ENCODE measurements around the gene TEX22. TPM values are rescaled to one million over a fixed set of nuclear protein-coding genes. Genes with fewer than 3 reads are reported as not detected.

The TEX22 gene
- total RNA-seq, 1 experiment from 2014 or later: 2.6 TPM

GRCh38 chr14:105379946-105380345 lies 18.4 kb upstream of the TEX22 start:
- H2AFZ ChIP-seq: no peak overlapping the region
- H3K27ac ChIP-seq: no peak overlapping the region
- H3F3A ChIP-seq (ENCODE audit: insufficient read depth, low read depth): no peaks in the 10 kb centered on the region
- no peak overlapping the region for H3K4me3 ChIP-seq
- H3K9me2 ChIP-seq (ENCODE audit: insufficient read depth): no peaks in the 10 kb centered on the region
- DNase-seq: no peak
- BruUV-seq (replicated peaks): no TSS peak
- H3K27me3 ChIP-seq (ENCODE audit: insufficient read depth, low read depth): no peaks in the 10 kb centered on the region
- H3K79me2 ChIP-seq (ENCODE audit: low read depth): no peaks in the 10 kb centered on the region
- TF ChIP-seq CTCF (conservative IDR thresholded peaks at IDR 0.05) (no peak), EZH2 (IDR thresholded peaks at IDR 0.05; ENCODE audit: low read depth) (no peak)
- intact Hi-C loops (cut with micrococcal nuclease; ENCODE audit: unreplicated experiment): no loop called here
- CTCF ChIA-PET: no interaction called here
- H3K9me3 ChIP-seq (ENCODE audit: insufficient read depth, low read depth): no peaks in the 10 kb centered on the region
- no peaks in the 10 kb centered on the region for H3K36me3 ChIP-seq (ENCODE audit: low read depth)
- no peaks in the 10 kb centered on the region for H3K4me1 ChIP-seq (replicated peaks; ENCODE audit: insufficient read depth)
- no peak overlapping the region for H3K4me2 ChIP-seq
- POLR2A ChIA-PET (ENCODE audit: unreplicated experiment): no interaction called here
- H4K20me1 ChIP-seq (ENCODE audit: insufficient read depth): no peaks in the 10 kb centered on the region

- intact Hi-C loops (cut with micrococcal nuclease; ENCODE audit: unreplicated experiment): no loop called here
- ChIA-PET CTCF (no interaction called here), POLR2A (ENCODE audit: unreplicated experiment) (no interaction called here)
- no peak overlapping the region for H2AFZ ChIP-seq
- no peak for DNase-seq
- no peaks in the 10 kb centered on the region for H3K9me2 ChIP-seq (ENCODE audit: insufficient read depth)
- H3K4me1 ChIP-seq (replicated peaks; ENCODE audit: insufficient read depth): no peaks in the 10 kb centered on the region
- H3K9me3 ChIP-seq (ENCODE audit: insufficient read depth, low read depth): no peaks in the 10 kb centered on the region
- H3K36me3 ChIP-seq (ENCODE audit: low read depth): no peaks in the 10 kb centered on the region
- no peaks in the 10 kb centered on the region for H3K27me3 ChIP-seq (ENCODE audit: insufficient read depth, low read depth)
- H3K79me2 ChIP-seq (ENCODE audit: low read depth): no peaks in the 10 kb centered on the region
- BruUV-seq (replicated peaks): no TSS peak
- H3K4me2 ChIP-seq: no peak overlapping the region
- H4K20me1 ChIP-seq (ENCODE audit: insufficient read depth): no peaks in the 10 kb centered on the region
- H3F3A ChIP-seq (ENCODE audit: insufficient read depth, low read depth): no peaks in the 10 kb centered on the region
- no peak overlapping the region for H3K27ac ChIP-seq
- TF ChIP-seq CTCF (conservative IDR thresholded peaks at IDR 0.05) (no peak), EZH2 (IDR thresholded peaks at IDR 0.05; ENCODE audit: low read depth) (no peak)
- H3K4me3 ChIP-seq: no peak overlapping the region
These were observed 17.6 kb upstream of the TEX22 start for GRCh38 chr14:105380756-105381155.

- POLR2A ChIA-PET (ENCODE audit: unreplicated experiment): no interaction called here
- H3K79me2 ChIP-seq (ENCODE audit: low read depth): no peaks in the 10 kb centered on the region
- no peak overlapping the region for H3K4me3 ChIP-seq
- H3K9me3 ChIP-seq (ENCODE audit: insufficient read depth, low read depth): no peaks in the 10 kb centered on the region
- no peaks in the 10 kb centered on the region for H3K4me1 ChIP-seq (replicated peaks; ENCODE audit: insufficient read depth)
- H3F3A ChIP-seq (ENCODE audit: insufficient read depth, low read depth): no peaks in the 10 kb centered on the region
- TF ChIP-seq CTCF (conservative IDR thresholded peaks at IDR 0.05) (no peak), EZH2 (IDR thresholded peaks at IDR 0.05; ENCODE audit: low read depth) (no peak)
- H3K27me3 ChIP-seq (ENCODE audit: insufficient read depth, low read depth): no peaks in the 10 kb centered on the region
- no TSS peak for BruUV-seq (replicated peaks)
- no peak overlapping the region for H2AFZ ChIP-seq
- H3K27ac ChIP-seq: no peak overlapping the region
- intact Hi-C loops (cut with micrococcal nuclease; ENCODE audit: unreplicated experiment): no loop called here
- no peak for DNase-seq
- no peaks in the 10 kb centered on the region for H3K9me2 ChIP-seq (ENCODE audit: insufficient read depth)
- H4K20me1 ChIP-seq (ENCODE audit: insufficient read depth): no peaks in the 10 kb centered on the region
- no peak overlapping the region for H3K4me2 ChIP-seq
- CTCF ChIA-PET: no interaction called here
- H3K36me3 ChIP-seq (ENCODE audit: low read depth): no peaks in the 10 kb centered on the region
These were observed 16.6 kb upstream of the TEX22 start for GRCh38 chr14:105381446-105382342.

Data from PC-9 (cell line).